ENCODE results near the gene TBX5.

TBX5 gene

DNA sequence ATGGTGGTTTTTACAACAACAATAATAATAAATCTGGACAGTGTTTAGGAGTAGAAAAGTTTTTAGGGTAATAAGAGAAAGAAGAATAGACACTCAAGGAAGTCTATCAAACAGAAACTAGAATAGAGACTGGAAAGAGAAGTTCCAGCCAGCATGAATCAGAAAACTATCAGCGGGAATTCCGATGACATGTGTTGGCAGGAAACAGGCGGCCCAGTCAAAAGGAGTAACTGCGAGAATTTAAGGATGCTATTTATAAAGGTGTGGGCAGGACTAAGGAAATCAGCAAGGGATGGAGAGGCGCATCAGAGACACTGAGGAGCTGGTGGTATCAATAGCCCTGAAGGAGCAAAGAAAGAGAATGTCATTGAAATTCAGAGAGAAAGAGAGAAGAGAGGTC lies 89.9 kb downstream of the TBX5 start:
- no peak for DNase-seq

- no peak for DNase-seq
Measured at GRCh38 chr12:114314974-114315720, 90.8 kb downstream of the TBX5 start.

- DNase-seq = no peak
Measured at GRCh38 chr12:114314403-114314802, 91.5 kb downstream of the TBX5 start.

GRCh38 chr12:114313910-114314309 lies 92.0 kb downstream of the TBX5 start:
- no peak for DNase-seq

- no peak for DNase-seq
Measured at GRCh38 chr12:114311974-114312373, 94.0 kb downstream of the TBX5 start.

DNA sequence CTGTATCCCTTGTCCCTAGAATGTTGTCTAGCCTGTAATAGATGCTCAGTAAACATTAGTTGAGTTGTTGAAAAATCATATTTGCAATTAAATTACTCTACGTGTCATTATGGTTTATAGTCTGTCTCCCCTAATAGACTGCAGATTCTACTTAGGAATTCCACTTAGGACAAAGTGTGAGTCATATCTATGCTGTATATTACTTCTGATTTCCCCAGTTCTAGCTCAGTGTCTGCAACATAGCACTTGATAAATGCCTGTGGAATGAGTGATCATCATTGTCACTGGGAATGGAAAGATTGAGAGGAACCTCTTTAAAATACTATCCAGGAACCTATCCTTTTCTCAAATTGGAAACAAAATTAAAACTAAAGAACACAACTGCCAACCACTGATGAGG lies 99.3 kb downstream of the TBX5 start:
- DNase-seq = no peak

DNA sequence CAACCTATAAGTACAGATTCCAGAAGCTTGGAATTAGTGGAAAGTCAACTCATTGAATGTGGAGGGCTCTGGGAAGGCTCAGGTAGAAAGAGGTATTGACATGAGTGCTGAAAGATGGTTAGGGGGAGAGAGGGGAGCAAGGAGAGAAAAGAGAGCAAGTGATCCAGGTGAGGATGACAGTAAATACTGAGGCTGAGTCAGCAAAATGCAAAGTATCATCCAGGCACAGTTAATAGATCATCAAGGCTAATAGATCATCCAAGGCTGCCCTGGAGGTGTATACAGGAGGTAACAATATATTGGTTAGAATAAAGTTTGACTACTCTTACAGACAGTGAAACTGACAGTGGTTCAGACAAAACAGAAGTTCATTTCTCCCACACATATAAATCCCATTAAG lies 100.5 kb downstream of the TBX5 start:
- DNase-seq = no peak
